ENCODE data around the gene TNFSF12.

TNFSF12 gene

DNA sequence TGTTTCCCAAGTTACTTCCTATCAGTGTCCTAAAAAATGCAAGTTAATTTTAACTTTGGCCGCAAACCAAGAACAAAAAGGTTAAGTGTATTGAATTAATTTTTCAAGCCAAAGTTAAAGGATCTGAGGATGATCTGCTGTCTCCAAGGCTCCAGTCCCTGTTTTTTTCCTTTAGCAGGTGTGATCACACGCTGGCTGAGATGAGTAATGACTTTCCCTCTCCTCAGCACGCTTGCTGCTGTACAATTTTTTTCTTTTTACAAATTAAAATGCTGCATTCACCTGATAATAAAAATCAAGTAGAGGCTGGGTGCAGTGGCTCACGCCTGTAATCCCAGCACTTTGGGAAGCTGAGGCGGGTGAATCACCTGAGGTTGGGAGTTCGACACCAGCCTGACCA lies 3.9 kb upstream of the TNFSF12 start:
- DNase-seq (ENCODE audit: low spot score) = no peak

- DNase-seq (ENCODE audit: low spot score) = no peak
These were observed 670 bp downstream of the TNFSF12 start for GRCh38 chr17:7549401-7550055.

DNA sequence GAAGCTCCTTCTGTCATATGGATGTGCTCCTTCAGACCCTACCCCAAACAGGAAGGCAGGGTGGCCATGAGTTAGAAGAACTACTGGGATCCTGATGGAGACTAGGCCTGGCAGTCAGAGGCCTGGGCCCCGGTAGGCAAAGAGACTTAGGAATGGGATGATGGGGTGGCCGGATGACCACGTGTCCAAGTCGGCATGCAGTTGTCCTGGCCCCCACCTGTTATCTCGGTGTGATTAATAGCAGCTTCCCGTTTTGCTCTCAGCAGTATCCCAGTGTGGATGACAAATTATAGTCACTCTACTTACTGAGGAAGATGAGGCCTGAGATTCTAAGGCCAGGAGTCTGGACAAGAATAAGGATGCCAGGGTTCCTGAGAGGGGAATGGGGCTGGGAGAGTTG lies 1.5 kb downstream of the TNFSF12 start:
- DNase-seq (ENCODE audit: low spot score) = no peak

- DNase-seq (ENCODE audit: low spot score) = no peak
These were observed 2.5 kb downstream of the TNFSF12 start for GRCh38 chr17:7551396-7551795.

- no peak for DNase-seq (ENCODE audit: low spot score)
These were observed 3.8 kb downstream of the TNFSF12 start for GRCh38 chr17:7552621-7553051.

- no peak for DNase-seq (ENCODE audit: low spot score)
These were observed 4.5 kb downstream of the TNFSF12 start for GRCh38 chr17:7553356-7553755.

GRCh38 chr17:7555320-7555948 lies 6.6 kb downstream of the TNFSF12 start:
- DNase-seq (ENCODE audit: low spot score) = no peak

- DNase-seq (ENCODE audit: low spot score) = no peak
These were observed 7.8 kb downstream of the TNFSF12 start for GRCh38 chr17:7556627-7557026.

DNA sequence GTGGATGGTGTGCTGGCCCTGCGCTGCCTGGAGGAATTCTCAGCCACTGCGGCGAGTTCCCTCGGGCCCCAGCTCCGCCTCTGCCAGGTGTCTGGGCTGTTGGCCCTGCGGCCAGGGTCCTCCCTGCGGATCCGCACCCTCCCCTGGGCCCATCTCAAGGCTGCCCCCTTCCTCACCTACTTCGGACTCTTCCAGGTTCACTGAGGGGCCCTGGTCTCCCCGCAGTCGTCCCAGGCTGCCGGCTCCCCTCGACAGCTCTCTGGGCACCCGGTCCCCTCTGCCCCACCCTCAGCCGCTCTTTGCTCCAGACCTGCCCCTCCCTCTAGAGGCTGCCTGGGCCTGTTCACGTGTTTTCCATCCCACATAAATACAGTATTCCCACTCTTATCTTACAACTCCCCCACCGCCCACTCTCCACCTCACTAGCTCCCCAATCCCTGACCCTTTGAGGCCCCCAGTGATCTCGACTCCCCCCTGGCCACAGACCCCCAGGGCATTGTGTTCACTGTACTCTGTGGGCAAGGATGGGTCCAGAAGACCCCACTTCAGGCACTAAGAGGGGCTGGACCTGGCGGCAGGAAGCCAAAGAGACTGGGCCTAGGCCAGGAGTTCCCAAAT lies 8.4 kb downstream of the TNFSF12 start:
- no peak for DNase-seq (ENCODE audit: low spot score)

GRCh38 chr17:7557775-7558543 lies 9.1 kb downstream of the TNFSF12 start:
- no peak for DNase-seq (ENCODE audit: low spot score)

- DNase-seq (ENCODE audit: low spot score) = no peak
These were observed 9.9 kb downstream of the TNFSF12 start, which contains the start of gene TNFSF13 for GRCh38 chr17:7558544-7559319. TSS of gene TNFSF13 (plus strand) at chr17:7558750. CDS start at chr17:7559040, 290 bp downstream.

GRCh38 chr17:7559320-7560171 lies 10.7 kb downstream of the TNFSF12 start:
- no peak for DNase-seq (ENCODE audit: low spot score)

DNA sequence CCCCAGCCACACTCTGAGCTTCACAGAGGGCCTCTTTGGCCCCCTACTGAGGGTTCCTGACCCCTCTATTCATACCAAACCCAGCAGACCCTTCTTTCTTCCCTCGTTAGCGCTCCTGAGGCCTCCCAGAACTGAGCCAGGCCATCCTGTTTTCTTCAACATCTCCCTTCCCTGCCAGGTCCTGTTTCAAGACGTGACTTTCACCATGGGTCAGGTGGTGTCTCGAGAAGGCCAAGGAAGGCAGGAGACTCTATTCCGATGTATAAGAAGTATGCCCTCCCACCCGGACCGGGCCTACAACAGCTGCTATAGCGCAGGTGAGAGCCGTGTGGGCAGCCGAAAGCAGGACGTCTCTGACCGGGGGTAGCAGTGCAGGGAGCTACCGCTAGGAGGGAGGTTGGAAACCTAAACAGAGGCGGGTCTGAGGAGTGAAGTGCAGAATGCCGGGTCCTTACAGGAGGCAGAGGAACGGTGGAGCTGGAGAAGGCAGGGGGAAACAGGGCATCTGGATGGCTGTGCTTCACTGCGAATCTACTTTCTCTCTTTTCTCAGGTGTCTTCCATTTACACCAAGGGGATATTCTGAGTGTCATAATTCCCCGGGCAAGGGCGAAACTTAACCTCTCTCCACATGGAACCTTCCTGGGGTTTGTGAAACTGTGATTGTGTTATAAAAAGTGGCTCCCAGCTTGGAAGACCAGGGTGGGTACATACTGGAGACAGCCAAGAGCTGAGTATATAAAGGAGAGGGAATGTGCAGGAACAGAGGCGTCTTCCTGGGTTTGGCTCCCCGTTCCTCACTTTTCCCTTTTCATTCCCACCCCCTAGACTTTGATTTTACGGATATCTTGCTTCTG lies 11.5 kb downstream of the TNFSF12 start:
- peak; percentile 76 for DNase-seq (ENCODE audit: low spot score)

DNA sequence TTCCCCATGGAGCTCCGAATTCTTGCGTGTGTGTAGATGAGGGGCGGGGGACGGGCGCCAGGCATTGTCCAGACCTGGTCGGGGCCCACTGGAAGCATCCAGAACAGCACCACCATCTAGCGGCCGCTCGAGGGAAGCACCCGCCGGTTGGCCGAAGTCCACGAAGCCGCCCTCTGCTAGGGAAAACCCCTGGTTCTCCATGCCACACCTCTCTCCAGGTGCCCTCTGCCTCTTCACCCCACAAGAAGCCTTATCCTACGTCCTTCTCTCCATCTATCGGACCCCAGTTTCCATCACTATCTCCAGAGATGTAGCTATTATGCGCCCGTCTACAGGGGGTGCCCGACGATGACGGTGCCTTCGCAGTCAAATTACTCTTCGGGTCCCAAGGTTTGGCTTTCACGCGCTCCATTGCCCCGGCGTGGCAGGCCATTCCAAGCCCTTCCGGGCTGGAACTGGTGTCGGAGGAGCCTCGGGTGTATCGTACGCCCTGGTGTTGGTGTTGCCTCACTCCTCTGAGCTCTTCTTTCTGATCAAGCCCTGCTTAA lies 12.2 kb downstream of the TNFSF12 start:
- peak; percentile 91 for DNase-seq (ENCODE audit: low spot score)

DNA sequence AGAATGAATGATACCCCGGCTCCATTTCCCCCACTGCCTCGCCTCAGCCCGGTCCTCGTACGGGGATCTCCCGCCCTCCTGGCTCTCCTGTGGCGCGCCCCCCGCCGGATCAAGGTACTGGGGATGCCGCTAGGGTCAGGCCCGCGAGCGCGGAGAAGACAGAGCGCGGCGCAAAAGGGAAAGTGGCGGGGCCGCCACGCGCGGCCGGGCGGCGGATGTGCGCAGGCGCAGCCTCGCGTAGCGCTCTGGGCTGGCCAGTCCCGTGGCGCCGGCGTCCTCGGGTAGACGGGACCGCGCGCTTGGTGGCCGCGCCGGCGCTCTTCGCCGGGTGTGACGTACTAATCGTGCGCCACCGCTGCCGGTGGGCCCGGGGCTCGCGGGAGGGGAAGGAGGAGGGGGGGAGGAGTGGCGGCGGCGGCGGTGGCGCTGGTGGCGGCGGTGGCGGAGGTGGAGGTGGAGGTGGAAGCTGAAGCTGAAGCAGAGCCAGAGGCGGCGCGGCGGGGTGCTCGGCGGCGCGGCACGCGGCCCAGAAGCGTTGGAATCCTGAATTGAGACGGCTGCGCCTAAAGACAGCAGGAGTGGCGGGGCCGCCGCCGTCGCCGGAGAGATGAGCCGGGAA lies 12.8 kb downstream of the TNFSF12 start, which contains the start of gene SENP3:
TSS of gene SENP3 (plus strand) at position 331 of the 619 bp plus-strand sequence. CDS start 1,158 bp downstream, outside the sequence.
- peak; percentile 93 for DNase-seq (ENCODE audit: low spot score)

GRCh38 chr17:7562208-7562605 lies 13.3 kb downstream of the TNFSF12 start:
- DNase-seq (ENCODE audit: low spot score) = no peak

GRCh38 chr17:7563115-7563869 lies 14.4 kb downstream of the TNFSF12 start:
- no peak for DNase-seq (ENCODE audit: low spot score)

- DNase-seq (ENCODE audit: low spot score) = no peak
These were observed 20.7 kb downstream of the TNFSF12 start for GRCh38 chr17:7569571-7569970.
